Activated CD4-positive, CD25-positive, alpha-beta regulatory T cell treated with anti-CD3 and anti-CD28 coated beads, Interleukin-2, amount 50 U/mL, for 24 hours (primary cell): ENCODE data around the gene IFNA10.
"Not testable (repeated sequence)": the region's sequence is repeated elsewhere in the genome, so short reads cannot be mapped to it uniquely, and the experiment has no call there.

Source experiments
- ATAC-seq, 2 donors: fragments of 150-1000 bp; cut with Tn5 transposase; one replicate each; pipeline ENCODE4 v1.10.0; 2021; ENCODE audit warnings: mild to moderate bottlenecking in 1 of 2, moderate library complexity in 1 of 2

The IFNA10 gene

DNA sequence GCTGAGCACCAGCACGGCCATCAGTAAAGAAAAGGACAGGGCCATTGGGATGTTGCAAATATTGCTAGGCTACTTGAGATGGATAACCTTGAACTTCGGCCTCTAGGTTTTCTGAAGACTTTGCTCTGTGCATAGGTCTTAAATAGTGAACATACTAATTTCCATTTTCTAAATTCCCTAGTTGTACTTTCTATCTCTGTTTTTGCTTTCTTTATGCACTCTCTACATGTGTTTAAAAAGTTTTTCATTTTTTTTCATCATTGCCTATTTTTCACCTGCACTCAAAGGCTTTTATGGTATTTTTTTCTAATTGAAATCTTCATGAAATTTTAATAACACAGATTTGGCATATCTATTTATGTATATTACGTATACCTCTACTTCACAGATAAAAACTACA is 19.5 kb downstream of the IFNA10 start, which contains the start of gene IFNA4:
TSS of gene IFNA4 (minus strand) at position 101 of the 400 bp plus-strand sequence. CDS start at position 45, 56 bp downstream.
- ATAC-seq: not testable (repeated sequence)

GRCh38 chr9:21182810-21183736 is 23.9 kb downstream of the IFNA10 start:
- peak in 1 of 2 donors; percentile 41 for ATAC-seq

DNA sequence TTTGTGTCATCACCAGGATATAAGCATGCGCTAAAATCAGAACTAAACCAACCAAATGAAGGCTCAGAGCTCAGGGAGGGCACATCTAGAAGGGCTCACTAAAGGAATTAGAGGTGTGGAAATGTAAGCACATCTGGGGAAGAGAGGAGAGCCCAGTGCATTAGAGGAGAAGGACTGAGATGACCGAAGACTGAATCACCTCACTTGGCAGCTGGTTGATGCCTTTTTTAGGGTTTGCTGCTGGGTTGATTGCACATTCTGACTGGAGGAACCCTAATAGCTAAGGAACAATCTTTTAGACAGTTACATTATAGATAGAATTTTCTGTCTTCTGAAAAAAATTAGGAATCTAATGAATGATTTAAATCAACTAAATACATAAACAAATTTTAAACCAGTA is 32.3 kb downstream of the IFNA10 start:
- ATAC-seq: no peak

DNA sequence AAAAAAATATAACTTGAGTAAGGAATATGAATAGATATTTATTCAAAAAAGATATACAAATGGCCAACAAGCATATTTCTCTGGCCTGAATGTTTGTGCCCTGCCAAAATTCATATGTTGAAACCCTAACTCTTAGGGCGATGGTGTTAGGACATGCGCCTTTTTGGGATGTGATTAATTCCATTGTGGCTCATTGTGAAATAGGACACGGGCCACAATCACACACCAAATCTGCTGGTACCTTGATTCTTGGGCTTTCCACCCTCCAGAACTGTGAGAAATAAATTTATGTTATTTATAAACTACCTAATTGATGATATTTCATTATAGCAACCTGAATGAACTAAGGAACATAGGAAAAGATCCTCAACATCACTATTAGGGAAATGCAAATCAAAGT is 34.8 kb downstream of the IFNA10 start:
- ATAC-seq: no peak

- no peak for ATAC-seq
Observed at GRCh38 chr9:21171351-21171750, 35.6 kb downstream of the IFNA10 start.

DNA sequence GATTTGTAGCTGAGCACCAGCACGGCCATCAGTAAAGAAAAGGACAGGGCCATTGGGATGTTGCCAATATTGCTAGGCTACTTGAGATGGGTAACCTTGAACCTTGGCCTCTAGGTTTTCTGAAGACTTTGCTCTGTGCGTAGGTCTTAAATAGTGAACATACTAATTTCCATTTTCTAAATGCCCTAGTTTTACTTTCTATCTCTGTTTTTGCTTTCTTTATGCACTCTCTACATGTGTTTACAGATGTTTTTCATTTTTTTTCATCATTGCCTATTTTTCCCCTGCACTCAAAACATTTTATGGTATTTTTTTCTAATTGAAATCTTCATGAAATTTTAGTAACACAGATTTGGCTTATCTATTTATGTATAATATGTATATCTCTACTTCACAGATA is 40.4 kb downstream of the IFNA10 start, which contains the start of gene IFNA21:
TSS of gene IFNA21 (minus strand) at position 101 of the 400 bp plus-strand sequence. CDS start at position 53, 48 bp downstream.
- ATAC-seq: not testable (repeated sequence)

DNA sequence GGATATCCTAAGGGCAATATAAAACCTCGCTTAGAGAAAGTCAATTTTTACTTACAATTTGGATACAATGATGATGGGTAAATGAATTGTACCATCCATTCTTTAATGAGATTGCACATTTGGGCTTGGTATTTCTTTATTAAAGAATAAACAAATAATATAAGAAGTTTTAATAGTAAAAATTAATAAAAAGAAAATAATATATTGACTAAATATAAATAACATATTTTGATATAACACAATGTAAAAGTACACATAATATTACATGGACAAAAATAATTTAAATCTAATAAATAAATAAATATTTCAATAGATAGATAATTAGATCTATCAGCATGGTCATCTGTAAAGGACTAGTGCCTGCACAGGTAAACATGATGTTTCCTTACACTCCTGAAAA is 41.4 kb downstream of the IFNA10 start:
- no peak for ATAC-seq

DNA sequence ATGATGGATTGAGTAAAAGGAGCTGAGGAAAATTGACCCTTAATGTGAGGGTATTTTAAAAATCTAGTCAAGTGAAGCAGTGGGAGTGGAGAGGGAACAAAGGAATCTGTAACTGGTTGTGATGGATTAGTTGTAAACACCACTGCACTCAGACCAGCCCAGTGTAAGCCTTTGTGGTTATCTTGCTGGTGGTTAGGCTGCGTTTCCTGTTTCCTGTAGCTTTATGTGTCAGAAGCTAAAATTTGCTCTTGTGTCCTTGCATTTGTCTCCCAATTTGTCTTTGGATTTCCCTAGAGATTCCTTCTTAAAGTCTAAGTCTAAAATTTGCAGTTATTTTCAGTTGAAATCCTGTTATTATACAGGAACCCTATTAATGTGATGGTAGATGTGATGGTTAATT is 46.8 kb downstream of the IFNA10 start:
- peak in 1 of 2 donors; percentile 28 for ATAC-seq
